Naive thymus-derived CD4-positive, alpha-beta T cell (primary cell): ENCODE measurements around the gene TLCD5. TPM values are rescaled to one million over a fixed set of nuclear protein-coding genes. Genes with fewer than 3 reads are reported as not detected.

Experiments used
- ATAC-seq: fragments of 150-1000 bp; cut with Tn5 transposase; 2 replicates; pipeline ENCODE4 v1.10.0; 2021; ENCODE audit warnings: mild to moderate bottlenecking, moderate library complexity
- CTCF ChIA-PET: fragments of 350-600 bp; sonication (Branson Sonifier 250); formaldehyde crosslinking; loops from one replicate; lab custom pipeline; 2021; ENCODE audit warnings: antibody characterized with exemption; lab: Charles Lee
- POLR2A ChIA-PET: fragments of 350-600 bp; sonication (Branson Sonifier 250); formaldehyde crosslinking; loops from one replicate; lab custom pipeline; 2021; ENCODE audit warnings: antibody characterized with exemption, inconsistent platforms; lab: Charles Lee
- DNase-seq, 9 donors: peaks; one replicate each; pipeline versions ENCODE4 v3.0.0 to v3.0.0-alpha.2; 2020 to 2022; ENCODE audit warnings: mixed read lengths in 1 of 9
- H3K27ac ChIP-seq: one replicate; pipeline ENCODE4 v1.7.0; 2013; ENCODE audit warnings: mild to moderate bottlenecking, low read depth, low read length, moderate library complexity
- H3K27me3 ChIP-seq, 2 donors: one replicate each; pipeline ENCODE4 v1.7.0; 2013; ENCODE audit warnings: low read length in 2 of 2, mild to moderate bottlenecking in 2 of 2, moderate library complexity in 2 of 2; ENCODE audit not compliant: control insufficient read depth in 2 of 2, insufficient read depth in 2 of 2
- H3K36me3 ChIP-seq, 3 experiments: 1 replicate in 2 of 3; 2 replicates in 1 of 3; pipeline ENCODE4 v1.7.0; 2013; ENCODE audit warnings: low read length in 3 of 3, mild to moderate bottlenecking in 3 of 3, moderate library complexity in 1 of 3; ENCODE audit not compliant: insufficient read depth in 3 of 3, control insufficient read depth in 2 of 3
- H3K4me1 ChIP-seq, 2 donors: one replicate each; pipeline ENCODE4 v1.7.0; 2013; ENCODE audit warnings: low read length in 2 of 2, mild to moderate bottlenecking in 2 of 2, moderate library complexity in 1 of 2; ENCODE audit not compliant: control insufficient read depth in 2 of 2, insufficient read depth in 2 of 2
- H3K4me3 ChIP-seq: 2 replicates; pipeline ENCODE4 v1.7.0; 2013; ENCODE audit warnings: mild to moderate bottlenecking, low read length
- H3K9me3 ChIP-seq, 3 experiments: 1 replicate in 2 of 3; 2 replicates in 1 of 3; pipeline ENCODE4 v1.7.0; 2013; ENCODE audit warnings: low read length in 3 of 3; ENCODE audit not compliant: control insufficient read depth in 2 of 3
- H3K27ac Mint-ChIP-seq, 9 donors: one replicate each; pipeline ENCODE4 v1.8.0; 2020 to 2022; ENCODE audit warnings: mixed read lengths in 9 of 9, mild to moderate bottlenecking in 8 of 9, moderate library complexity in 5 of 9, inconsistent platforms in 2 of 9
- H3K27me3 Mint-ChIP-seq, 5 donors: one replicate each; pipeline ENCODE4 v1.8.0; 2021 to 2022; ENCODE audit warnings: mixed read lengths in 5 of 5, mild to moderate bottlenecking in 1 of 5
- H3K36me3 Mint-ChIP-seq, 5 donors: one replicate each; pipeline ENCODE4 v1.8.0; 2020 to 2022; ENCODE audit warnings: mixed read lengths in 5 of 5, mild to moderate bottlenecking in 3 of 5, inconsistent platforms in 1 of 5
- H3K4me1 Mint-ChIP-seq, 7 donors: one replicate each; pipeline ENCODE4 v1.8.0; 2020 to 2022; ENCODE audit warnings: mixed read lengths in 7 of 7, mild to moderate bottlenecking in 3 of 7, inconsistent platforms in 1 of 7
- H3K4me3 Mint-ChIP-seq, 10 donors: one replicate each; pipeline ENCODE4 v1.8.0; 2020 to 2022; ENCODE audit warnings: mild to moderate bottlenecking in 10 of 10, mixed read lengths in 10 of 10, moderate library complexity in 6 of 10, inconsistent platforms in 2 of 10
- H3K9me3 Mint-ChIP-seq, 11 donors: one replicate each; pipeline ENCODE4 v1.8.0; 2020 to 2022; ENCODE audit warnings: mixed read lengths in 11 of 11, mild to moderate bottlenecking in 4 of 11, inconsistent platforms in 1 of 11, moderate library complexity in 1 of 11
- intact Hi-C, 2 donors: fragments of 100-400 bp; cut with micrococcal nuclease; formaldehyde crosslinking; loops; one replicate each; pipeline ENCODE4 v1.15.1; 2023
- polyA plus RNA-seq, 2 donors: library from polyadenylated mRNA; unstranded; fragments of 300-500 nt; fragmentation: Illumina TruSeq; gene quantifications; one replicate each; pipeline ENCODE4 v1.2.3, GENCODE V29; 2021
- total RNA-seq, 6 experiments: library from RNA in 5 of 6; stranded (reverse) in 5 of 6; gene quantifications; 1 replicate in 5 of 6; 2 replicates in 1 of 6; pipeline ENCODE4 v1.2.3 and lab custom pipeline; 2021 to 2026

TLCD5 gene
- total and polyA plus RNA-seq, 7 experiments from 2014 or later: 0.11 to 0.48 (median 0.17) TPM; not detected in 4

- POLR2A ChIA-PET: no interaction called here
Measured at GRCh38 chr11:120376547-120377182, 51.6 kb downstream of the TLCD5 start.

DNA sequence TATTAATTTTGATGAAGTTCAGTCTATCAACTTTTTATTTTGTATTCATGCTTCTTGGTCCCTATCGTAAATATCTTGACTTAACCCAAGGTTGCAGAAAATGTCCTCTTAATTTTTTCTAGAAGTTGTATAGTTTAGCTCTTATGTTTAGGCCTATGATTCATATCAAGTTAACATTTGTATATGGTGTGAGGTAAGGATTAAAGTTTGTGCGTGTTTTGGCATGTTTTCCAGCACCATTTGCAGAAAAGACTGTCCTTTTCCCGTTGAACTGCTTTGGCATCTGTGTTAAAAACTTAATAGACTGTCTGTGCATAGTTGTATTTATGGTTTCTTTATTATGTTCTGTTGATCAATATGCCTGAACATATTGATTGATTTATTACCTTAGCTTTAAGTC is 53.4 kb downstream of the TLCD5 start:
- Mint-ChIP-seq H3K4me1 (no peaks in the 10 kb centered on the region), H3K9me3 (peaks cover 0 to 16% (median 10%) of the 10 kb centered on the region in 11 donors), H3K27ac (no peak overlapping the region), H3K4me3 (no peak overlapping the region), H3K36me3 (peaks cover 0 to 6% (median 3%) of the 10 kb centered on the region in 5 donors), H3K27me3 (peaks cover 15 to 38% (median 29%) of the 10 kb centered on the region in 5 donors)
- Histone ChIP-seq H3K27ac (no peak overlapping the region), H3K4me3 (no peak overlapping the region), H3K4me1 (no peaks in the 10 kb centered on the region), H3K9me3 (no peaks in the 10 kb centered on the region), H3K27me3 (no peaks in the 10 kb centered on the region), H3K36me3 (no peaks in the 10 kb centered on the region)
- POLR2A ChIA-PET: no interaction called here
- ATAC-seq: no peak
- no peak for DNase-seq
- CTCF ChIA-PET: no interaction called here
- intact Hi-C loops: no loop called here

More at GRCh38 chr11:120376547-120377182, 51.6 kb downstream of the TLCD5 start:
- H3K9me3 Mint-ChIP-seq: peaks cover 0 to 13% (median 10%) of the 10 kb centered on the region in 11 donors
- peaks cover under 1 to 39% (median 20%) of the 10 kb centered on the region in 5 donors for H3K27me3 Mint-ChIP-seq
- Histone ChIP-seq H3K4me1 (no peaks in the 10 kb centered on the region), H3K9me3 (no peaks in the 10 kb centered on the region), H3K4me3 (no peak overlapping the region), H3K27ac (no peak overlapping the region), H3K27me3 (no peaks in the 10 kb centered on the region), H3K36me3 (no peaks in the 10 kb centered on the region)
- H3K4me1 Mint-ChIP-seq: no peaks in the 10 kb centered on the region
- no peak for DNase-seq
- CTCF ChIA-PET: interaction anchor here (0.6 to 0.7 kb wide), 2 partner anchors 14 to 33 kb away, joined by 3 to 4 read pairs; no protein-coding TSS in a partner anchor
- no peak overlapping the region for H3K27ac Mint-ChIP-seq
- no peak for ATAC-seq
- H3K36me3 Mint-ChIP-seq: peaks cover 0 to 6% (median 3%) of the 10 kb centered on the region in 5 donors
- no peak overlapping the region for H3K4me3 Mint-ChIP-seq
- intact Hi-C loops: no loop called here

- H3K4me1 Mint-ChIP-seq: no peaks in the 10 kb centered on the region
- ChIA-PET POLR2A (interaction anchor here (0.6 kb wide), 1 partner anchor 88 kb away, joined by 3 read pairs; no protein-coding TSS in a partner anchor), CTCF (no interaction called here)
- no peaks in the 10 kb centered on the region for H3K4me1 ChIP-seq
- H3K27me3 Mint-ChIP-seq: peaks cover 28 to 41% (median 40%) of the 10 kb centered on the region in 5 donors
- H3K36me3 Mint-ChIP-seq: peaks cover 0 to 6% (median 3%) of the 10 kb centered on the region in 5 donors
- H3K9me3 Mint-ChIP-seq: peaks cover 0 to 16% (median 10%) of the 10 kb centered on the region in 11 donors
- no peaks in the 10 kb centered on the region for H3K9me3 ChIP-seq
- intact Hi-C loops: no loop called here
- H3K27ac ChIP-seq: no peak overlapping the region
- DNase-seq (no peak), ATAC-seq (no peak)
- no peaks in the 10 kb centered on the region for H3K36me3 ChIP-seq
- no peak overlapping the region for H3K4me3 ChIP-seq
- no peak overlapping the region for H3K27ac Mint-ChIP-seq
- no peak overlapping the region for H3K4me3 Mint-ChIP-seq
- no peaks in the 10 kb centered on the region for H3K27me3 ChIP-seq
Measured at GRCh38 chr11:120381401-120381800, 56.3 kb downstream of the TLCD5 start.

Other genes starting within 250 kb of the TLCD5 start
- not detected for gene TRIM29, start 187.2 kb upstream of the TLCD5 start, total RNA-seq
- gene TRIM29, start 187.2 kb upstream of the TLCD5 start, polyA plus RNA-seq: not detected
- 10 to 100 TPM in 1 of 5 experiments, 1 to 10 TPM in 4; 3.4 to 21.2 (median 4.6) TPM for gene OAF, start 114.3 kb upstream of the TLCD5 start, total RNA-seq
- gene OAF, start 114.3 kb upstream of the TLCD5 start, polyA plus RNA-seq: 1 to 10 TPM; 3.2 to 5.2 TPM
- under 1 TPM in 1 of 5 experiments, not detected in 4; 0.24 TPM for gene POU2F3, start 85.2 kb upstream of the TLCD5 start, total RNA-seq
- not detected for gene POU2F3, start 85.2 kb upstream of the TLCD5 start, polyA plus RNA-seq
- gene ARHGEF12, start 11.1 kb downstream of the TLCD5 start, total RNA-seq: 10 to 100 TPM in 2 of 5 experiments, 1 to 10 TPM in 3; 1.9 to 13.1 (median 3.5) TPM
- under 1 TPM; 0.38 to 0.49 TPM for gene ARHGEF12, start 11.1 kb downstream of the TLCD5 start, polyA plus RNA-seq
- gene GRIK4, start 186.4 kb downstream of the TLCD5 start, total RNA-seq: 1 to 10 TPM in 1 of 5 experiments, under 1 TPM in 1, not detected in 3; 0.93 to 3.8 TPM
- gene GRIK4, start 186.4 kb downstream of the TLCD5 start, polyA plus RNA-seq: not detected